Measurements from ENCODE around the gene SLIT3.

DNA sequence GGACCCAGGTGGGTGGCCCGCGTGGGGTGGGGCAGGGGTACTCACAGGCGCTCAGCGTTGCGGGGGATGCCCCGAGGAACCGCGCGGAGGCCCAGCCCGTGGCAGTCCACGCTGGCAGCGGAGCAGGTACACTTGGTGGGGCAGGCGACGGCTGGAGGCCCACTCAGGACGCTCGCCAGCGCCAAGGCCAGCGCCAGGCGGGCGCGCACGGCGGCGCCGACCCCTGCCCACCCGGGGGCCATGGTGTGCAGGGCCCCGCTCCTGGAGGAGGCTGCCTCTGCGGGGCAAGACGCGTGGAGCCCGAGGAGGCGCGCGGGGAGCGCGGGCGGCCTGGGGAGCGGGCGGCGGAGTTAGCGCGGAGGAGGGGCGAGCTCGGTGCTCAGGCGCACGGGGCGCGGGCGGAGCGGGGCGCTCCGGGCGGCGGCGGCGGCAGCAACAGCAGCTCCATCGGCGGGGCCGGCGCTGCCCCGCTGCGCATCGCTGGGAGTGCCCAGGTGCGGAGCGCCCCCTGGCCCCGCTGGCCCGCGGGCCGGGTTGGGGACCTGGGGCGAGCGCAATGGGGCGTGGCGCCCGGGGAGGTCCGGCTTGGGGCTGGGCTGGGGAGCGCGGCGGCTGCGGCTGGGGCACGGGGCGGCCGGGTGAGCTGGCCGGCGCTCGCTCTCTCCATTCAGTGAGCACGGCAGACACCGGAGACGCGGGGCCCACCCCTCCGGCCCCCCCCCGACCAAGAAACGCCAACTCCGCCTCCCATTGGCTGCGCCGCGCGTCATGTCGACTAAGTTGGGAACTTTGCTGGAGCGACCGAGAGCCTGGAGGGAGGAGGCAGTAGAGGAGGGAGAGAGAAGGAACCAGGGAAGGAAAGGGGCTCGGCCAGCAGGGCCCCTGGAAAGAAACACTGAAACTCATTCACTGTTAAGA, at the start of gene SLIT3:
- TF ChIP-seq, protein P1, sequence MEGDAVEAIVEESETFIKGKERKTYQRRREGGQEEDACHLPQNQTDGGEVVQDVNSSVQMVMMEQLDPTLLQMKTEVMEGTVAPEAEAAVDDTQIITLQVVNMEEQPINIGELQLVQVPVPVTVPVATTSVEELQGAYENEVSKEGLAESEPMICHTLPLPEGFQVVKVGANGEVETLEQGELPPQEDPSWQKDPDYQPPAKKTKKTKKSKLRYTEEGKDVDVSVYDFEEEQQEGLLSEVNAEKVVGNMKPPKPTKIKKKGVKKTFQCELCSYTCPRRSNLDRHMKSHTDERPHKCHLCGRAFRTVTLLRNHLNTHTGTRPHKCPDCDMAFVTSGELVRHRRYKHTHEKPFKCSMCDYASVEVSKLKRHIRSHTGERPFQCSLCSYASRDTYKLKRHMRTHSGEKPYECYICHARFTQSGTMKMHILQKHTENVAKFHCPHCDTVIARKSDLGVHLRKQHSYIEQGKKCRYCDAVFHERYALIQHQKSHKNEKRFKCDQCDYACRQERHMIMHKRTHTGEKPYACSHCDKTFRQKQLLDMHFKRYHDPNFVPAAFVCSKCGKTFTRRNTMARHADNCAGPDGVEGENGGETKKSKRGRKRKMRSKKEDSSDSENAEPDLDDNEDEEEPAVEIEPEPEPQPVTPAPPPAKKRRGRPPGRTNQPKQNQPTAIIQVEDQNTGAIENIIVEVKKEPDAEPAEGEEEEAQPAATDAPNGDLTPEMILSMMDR (IDR thresholded peaks at IDR 0.05; ENCODE audit: insufficient read depth, low read length, poor library complexity, severe bottlenecking): no peak
- TF ChIP-seq EZH2phosphoT487 (conservative IDR thresholded peaks at IDR 0.05; ENCODE audit: low read length): no peak

All from SU-DHL-6 (cell line).